OCI-LY1 (cell line): ENCODE data around the gene KDM1A.

ENCODE experiments used
- H2AFZ ChIP-seq: fragments of 200-600 bp; sonication (generic), shearing (Covaris generic); 2 replicates; pipeline ENCODE4 v1.6.0; 2014; ENCODE audit warnings: antibody characterized with exemption, mild to moderate bottlenecking, low read length
- H3F3A ChIP-seq: fragments of 200-600 bp; sonication (generic), shearing (Covaris generic); 2 replicates; pipeline ENCODE4 v1.6.0; 2014; ENCODE audit warnings: mild to moderate bottlenecking, antibody characterized with exemption, low read length, moderate library complexity; ENCODE audit not compliant: insufficient read depth
- H3K27ac ChIP-seq: fragments of 200-600 bp; sonication (generic); 2 replicates; pipeline ENCODE4 v1.5.1; 2014; ENCODE audit warnings: low read length, mixed run types, mild to moderate bottlenecking, low read depth; ENCODE audit not compliant: poor library complexity, severe bottlenecking
- H3K27me3 ChIP-seq: fragments of 200-600 bp; sonication (generic); 2 replicates; pipeline ENCODE4 v1.6.0; 2014; ENCODE audit warnings: antibody characterized with exemption, mild to moderate bottlenecking, low read length, moderate library complexity; ENCODE audit not compliant: insufficient read depth
- H3K36me3 ChIP-seq: fragments of 200-600 bp; sonication (generic); 2 replicates; pipeline ENCODE4 v1.6.1; 2014; ENCODE audit warnings: mild to moderate bottlenecking, antibody characterized with exemption, low read length, moderate library complexity, mixed read lengths; ENCODE audit not compliant: insufficient read depth
- H3K4me1 ChIP-seq: fragments of 200-600 bp; sonication (generic); 2 replicates; pipeline ENCODE4 v1.5.1; 2014; ENCODE audit warnings: mild to moderate bottlenecking, low read length, moderate library complexity; ENCODE audit not compliant: insufficient read depth, severe bottlenecking
- H3K4me2 ChIP-seq: fragments of 200-600 bp; sonication (generic), shearing (Covaris generic); 2 replicates; pipeline ENCODE4 v1.6.1; 2014; ENCODE audit warnings: low read length
- H3K4me3 ChIP-seq: fragments of 200-600 bp; sonication (generic); 2 replicates; pipeline ENCODE4 v1.5.1; 2014; ENCODE audit warnings: low read length, low read depth, mild to moderate bottlenecking, mixed read lengths; ENCODE audit not compliant: poor library complexity, severe bottlenecking
- H3K79me2 ChIP-seq: fragments of 200-600 bp; shearing (Covaris generic); 2 replicates; pipeline ENCODE4 v1.6.1; 2016; ENCODE audit warnings: mixed run types, low read length, mixed read lengths; ENCODE audit not compliant: insufficient read depth
- H3K9ac ChIP-seq: fragments of 200-600 bp; sonication (generic), shearing (Covaris generic); 2 replicates; pipeline ENCODE4 v1.6.1; 2014; ENCODE audit warnings: mild to moderate bottlenecking, low read length, mixed read lengths
- H3K9me2 ChIP-seq: fragments of 200-600 bp; sonication (generic), shearing (Covaris generic); 2 replicates; pipeline ENCODE4 v1.6.1; 2014; ENCODE audit warnings: low read depth, mild to moderate bottlenecking, low read length, mixed read lengths
- H3K9me3 ChIP-seq: fragments of 200-600 bp; shearing (Covaris generic); 2 replicates; pipeline ENCODE4 v1.6.1; 2014; ENCODE audit warnings: low read length, mixed read lengths
- H4K20me1 ChIP-seq: fragments of 200-600 bp; sonication (generic), shearing (Covaris generic); 2 replicates; pipeline ENCODE4 v1.6.0; 2016; ENCODE audit warnings: mild to moderate bottlenecking, low read length; ENCODE audit not compliant: insufficient read depth
- EZH2 ChIP-seq: fragments of 200-600 bp; sonication (generic), shearing (Covaris generic); IDR thresholded peaks from 2 replicates; pipeline ENCODE4 v1.8.0; 2017; ENCODE audit warnings: borderline replicate concordance, mixed run types, mild to moderate bottlenecking, antibody characterized with exemption, low read length, moderate library complexity, mixed read lengths
- TF ChIP-seq, protein P1 (sequence below): fragments of 200-600 bp; sonication (generic), shearing (Covaris generic); IDR thresholded peaks from 2 replicates; pipeline ENCODE4 v1.5.1; 2017; ENCODE audit warnings: mild to moderate bottlenecking, antibody characterized with exemption, low read length, moderate library complexity, mixed read lengths

KDM1A gene

GRCh38 chr1:23101887-23102286 is 82.6 kb downstream of the KDM1A start:
- no peaks in the 10 kb centered on the region for H3K9me3 ChIP-seq
- H3K4me1 ChIP-seq = no peaks in the 10 kb centered on the region
- H3K27ac ChIP-seq = no peak overlapping the region
- H3K4me3 ChIP-seq = no peak overlapping the region
- no peak overlapping the region for H3K9ac ChIP-seq
- no peaks in the 10 kb centered on the region for H3F3A ChIP-seq
- H3K36me3 ChIP-seq = no peaks in the 10 kb centered on the region
- H3K79me2 ChIP-seq = no peaks in the 10 kb centered on the region
- H3K4me2 ChIP-seq = no peak overlapping the region
- no peaks in the 10 kb centered on the region for H4K20me1 ChIP-seq
- TF ChIP-seq, protein P1, sequence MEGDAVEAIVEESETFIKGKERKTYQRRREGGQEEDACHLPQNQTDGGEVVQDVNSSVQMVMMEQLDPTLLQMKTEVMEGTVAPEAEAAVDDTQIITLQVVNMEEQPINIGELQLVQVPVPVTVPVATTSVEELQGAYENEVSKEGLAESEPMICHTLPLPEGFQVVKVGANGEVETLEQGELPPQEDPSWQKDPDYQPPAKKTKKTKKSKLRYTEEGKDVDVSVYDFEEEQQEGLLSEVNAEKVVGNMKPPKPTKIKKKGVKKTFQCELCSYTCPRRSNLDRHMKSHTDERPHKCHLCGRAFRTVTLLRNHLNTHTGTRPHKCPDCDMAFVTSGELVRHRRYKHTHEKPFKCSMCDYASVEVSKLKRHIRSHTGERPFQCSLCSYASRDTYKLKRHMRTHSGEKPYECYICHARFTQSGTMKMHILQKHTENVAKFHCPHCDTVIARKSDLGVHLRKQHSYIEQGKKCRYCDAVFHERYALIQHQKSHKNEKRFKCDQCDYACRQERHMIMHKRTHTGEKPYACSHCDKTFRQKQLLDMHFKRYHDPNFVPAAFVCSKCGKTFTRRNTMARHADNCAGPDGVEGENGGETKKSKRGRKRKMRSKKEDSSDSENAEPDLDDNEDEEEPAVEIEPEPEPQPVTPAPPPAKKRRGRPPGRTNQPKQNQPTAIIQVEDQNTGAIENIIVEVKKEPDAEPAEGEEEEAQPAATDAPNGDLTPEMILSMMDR = no peak
- no peak overlapping the region for H2AFZ ChIP-seq
- H3K9me2 ChIP-seq = no peaks in the 10 kb centered on the region
- H3K27me3 ChIP-seq = no peaks in the 10 kb centered on the region

DNA sequence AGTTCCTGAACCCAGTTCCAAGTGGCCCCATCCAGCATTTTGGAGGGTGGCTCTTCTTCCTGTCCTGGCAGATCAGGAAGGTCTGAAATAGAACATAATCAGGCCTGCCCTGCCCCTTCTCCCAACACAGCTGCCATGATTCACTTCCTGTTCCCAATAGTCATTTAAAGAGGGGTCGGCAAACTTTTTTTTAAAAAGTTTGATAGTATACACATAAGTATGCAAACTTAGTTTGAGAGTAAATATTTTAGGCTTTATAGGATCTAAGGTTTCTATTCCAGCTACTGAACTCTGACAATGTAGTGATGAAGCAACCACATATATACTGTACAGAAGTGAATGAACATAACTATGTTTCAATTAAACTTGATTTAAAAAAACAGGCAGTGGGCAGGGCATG is 83.0 kb downstream of the KDM1A start:
- Histone ChIP-seq H3K4me2 (no peak overlapping the region), H3K79me2 (no peaks in the 10 kb centered on the region)

GRCh38 chr1:23103001-23103889 is 84.0 kb downstream of the KDM1A start:
- no peak overlapping the region for H3K4me2 ChIP-seq
- H3K9me2 ChIP-seq = no peaks in the 10 kb centered on the region
- no peaks in the 10 kb centered on the region for H3K9me3 ChIP-seq
- no peaks in the 10 kb centered on the region for H3F3A ChIP-seq
- no peaks in the 10 kb centered on the region for H3K27me3 ChIP-seq
- TF ChIP-seq EZH2 = no peak
- TF ChIP-seq, protein P1 = no peak
- no peaks in the 10 kb centered on the region for H3K36me3 ChIP-seq
- no peak overlapping the region for H3K9ac ChIP-seq
- no peaks in the 10 kb centered on the region for H3K79me2 ChIP-seq
- no peak overlapping the region for H3K4me3 ChIP-seq
- no peaks in the 10 kb centered on the region for H3K4me1 ChIP-seq
- H3K27ac ChIP-seq = no peak overlapping the region
- no peaks in the 10 kb centered on the region for H4K20me1 ChIP-seq
- H2AFZ ChIP-seq = no peak overlapping the region

More for the DNA sequence above, 83.0 kb downstream of the KDM1A start:
- Histone ChIP-seq H3K27ac (no peak overlapping the region), H3K9me3 (no peaks in the 10 kb centered on the region), H3K27me3 (no peaks in the 10 kb centered on the region), H3K4me1 (no peaks in the 10 kb centered on the region), H3K4me3 (no peak overlapping the region), H3F3A (no peaks in the 10 kb centered on the region), H3K9ac (no peak overlapping the region), H3K9me2 (no peaks in the 10 kb centered on the region), H2AFZ (no peak overlapping the region), H4K20me1 (no peaks in the 10 kb centered on the region), H3K36me3 (no peaks in the 10 kb centered on the region)
- TF ChIP-seq, protein P1 = no peak
- no peak for TF ChIP-seq EZH2
